HEK293 (cell line): Measurements from ENCODE around the gene TMEM120A.

Experiments
- CTCF ChIA-PET: fragments of 350-600 bp; formaldehyde crosslinking; extraction: SDS; loops from one replicate; lab custom pipeline; 2021; ENCODE audit warnings: antibody characterized with exemption; lab: Yijun Ruan, JAX
- POLR2A ChIA-PET: fragments of 300-600 bp; formaldehyde crosslinking; extraction: SDS; loops from one replicate; lab custom pipeline; 2020; ENCODE audit warnings: antibody characterized with exemption, inconsistent platforms; lab: Yijun Ruan, JAX
- H3K27ac ChIP-seq: fragments of 200-500 bp; sonication (Bioruptor generic); 2 replicates; pipeline ENCODE4 v1.5.1; 2014; ENCODE audit warnings: low read depth, low read length, control low read depth, inconsistent platforms; ENCODE audit errors: extremely low read depth
- H3K36me3 ChIP-seq, 2 experiments: fragments of 200-500 bp in 1 of 2; sonication (Bioruptor generic) in 1 of 2; 1 replicate in 1 of 2; 2 replicates in 1 of 2; pipeline ENCODE4 v1.5.1; 2014 to 2017; ENCODE audit warnings: inconsistent platforms in 2 of 2, low read length in 2 of 2; ENCODE audit not compliant: control insufficient read depth in 2 of 2, insufficient read depth in 1 of 2
- H3K4me1 ChIP-seq: fragments of 200-500 bp; sonication (Bioruptor generic); 2 replicates; pipeline ENCODE4 v1.5.1; 2014; ENCODE audit warnings: mild to moderate bottlenecking, low read length, inconsistent platforms; ENCODE audit not compliant: control insufficient read depth, insufficient read depth
- H3K4me3 ChIP-seq: 2 replicates; pipeline ENCODE4 v1.5.1; 2011; ENCODE audit warnings: low read depth, mild to moderate bottlenecking, control low read depth, low read length, moderate library complexity
- H3K9me3 ChIP-seq: fragments of 200-500 bp; sonication (Bioruptor generic); 2 replicates; pipeline ENCODE4 v1.5.1; 2014; ENCODE audit warnings: low read depth, low read length, inconsistent platforms; ENCODE audit not compliant: control insufficient read depth, insufficient read depth
- ATF2 ChIP-seq: fragments of 450-650 bp; formaldehyde crosslinking; IDR thresholded peaks from 2 replicates; pipeline ENCODE4 v1.5.1; 2016; ENCODE audit warnings: missing biosample characterization, missing genetic modification characterization, low read depth
- BCL6B ChIP-seq: fragments of 450-650 bp; formaldehyde crosslinking; IDR thresholded peaks from 2 replicates; pipeline ENCODE4 v1.5.1; 2017; ENCODE audit warnings: missing biosample characterization, missing genetic modification characterization
- GFI1B ChIP-seq: fragments of 450-650 bp; formaldehyde crosslinking; IDR thresholded peaks from 2 replicates; pipeline ENCODE4 v1.5.1; 2016; ENCODE audit warnings: missing biosample characterization, missing genetic modification characterization
- GLI2 ChIP-seq: fragments of 450-650 bp; formaldehyde crosslinking; IDR thresholded peaks from 2 replicates; pipeline ENCODE4; 2017; ENCODE audit warnings: missing biosample characterization, missing genetic modification characterization, low read depth, borderline replicate concordance
- KLF10 ChIP-seq: fragments of 450-650 bp; IDR thresholded peaks from 2 replicates; pipeline ENCODE4 v1.5.1; 2018; ENCODE audit warnings: missing biosample characterization, mild to moderate bottlenecking, missing genetic modification characterization
- REST ChIP-seq: fragments of 450-650 bp; formaldehyde crosslinking; IDR thresholded peaks from 2 replicates; pipeline ENCODE4 v1.5.1; 2016; ENCODE audit warnings: missing biosample characterization, missing genetic modification characterization
- ZBTB26 ChIP-seq: fragments of 450-650 bp; formaldehyde crosslinking; optimal IDR thresholded peaks from 2 replicates; pipeline ENCODE3; 2016; ENCODE audit warnings: missing biosample characterization, mild to moderate bottlenecking, missing genetic modification characterization
- ZFP41 ChIP-seq: fragments of 450-650 bp; formaldehyde crosslinking; IDR thresholded peaks from 2 replicates; pipeline ENCODE4 v1.5.1; 2016; ENCODE audit warnings: missing biosample characterization, missing genetic modification characterization, borderline replicate concordance
- ZNF121 ChIP-seq: fragments of 450-650 bp; formaldehyde crosslinking; IDR thresholded peaks from 2 replicates; pipeline ENCODE4 v1.5.1; 2016; ENCODE audit warnings: missing biosample characterization, missing genetic modification characterization
- ZNF138 ChIP-seq: fragments of 450-650 bp; formaldehyde crosslinking; IDR thresholded peaks from 2 replicates; pipeline ENCODE4 v1.5.1; 2016; ENCODE audit warnings: missing biosample characterization, missing genetic modification characterization, borderline replicate concordance
- ZNF16 ChIP-seq: fragments of 450-650 bp; formaldehyde crosslinking; IDR thresholded peaks from 2 replicates; pipeline ENCODE4 v1.5.1; 2016; ENCODE audit warnings: low read depth, missing biosample characterization, missing genetic modification characterization
- ZNF214 ChIP-seq: fragments of 450-650 bp; formaldehyde crosslinking; IDR thresholded peaks from 2 replicates; pipeline ENCODE4 v1.5.1; 2017; ENCODE audit warnings: missing biosample characterization, mild to moderate bottlenecking, missing genetic modification characterization, borderline replicate concordance
- ZNF26 ChIP-seq: fragments of 450-650 bp; formaldehyde crosslinking; IDR thresholded peaks from 2 replicates; pipeline ENCODE4 v1.5.1; 2016; ENCODE audit warnings: missing biosample characterization, missing genetic modification characterization
- ZNF324 ChIP-seq: fragments of 450-650 bp; formaldehyde crosslinking; IDR thresholded peaks from 2 replicates; pipeline ENCODE4 v1.5.1; 2016; ENCODE audit warnings: missing biosample characterization, missing genetic modification characterization
- ZNF350 ChIP-seq: fragments of 450-650 bp; formaldehyde crosslinking; IDR thresholded peaks from 2 replicates; pipeline ENCODE4 v1.5.0; 2017; ENCODE audit warnings: missing biosample characterization, mild to moderate bottlenecking, missing genetic modification characterization
- ZNF548 ChIP-seq: fragments of 450-650 bp; formaldehyde crosslinking; IDR thresholded peaks from 2 replicates; pipeline ENCODE4 v1.5.1; 2016; ENCODE audit warnings: missing biosample characterization, missing genetic modification characterization
- ZNF560 ChIP-seq: fragments of 450-650 bp; formaldehyde crosslinking; IDR thresholded peaks from 2 replicates; pipeline ENCODE4 v1.5.1; 2017; ENCODE audit warnings: missing biosample characterization, missing genetic modification characterization, borderline replicate concordance
- ZNF571 ChIP-seq: fragments of 450-650 bp; formaldehyde crosslinking; IDR thresholded peaks from 2 replicates; pipeline ENCODE4 v1.5.0; 2017; ENCODE audit warnings: missing biosample characterization, missing genetic modification characterization

TMEM120A gene

GRCh38 chr7:75955331-75955955 is 39.0 kb downstream of the TMEM120A start:
- H3K27ac ChIP-seq, result no peak overlapping the region
- no peaks in the 10 kb centered on the region for H3K9me3 ChIP-seq
- POLR2A ChIA-PET, result no interaction called here
- no peak for TF ChIP-seq ZNF350
- no peak for TF ChIP-seq ZNF324 (tag by site-specific recombination)
- TF ChIP-seq ZNF548 (tag by site-specific recombination), result no peak
- no peak for TF ChIP-seq ZNF16 (tag by site-specific recombination)
- no peak for TF ChIP-seq BCL6B (tag by site-specific recombination)
- TF ChIP-seq ATF2 (tag by site-specific recombination), result no peak
- TF ChIP-seq ZNF571 (tag by site-specific recombination), result no peak
- TF ChIP-seq GFI1B (tag by site-specific recombination), result no peak
- TF ChIP-seq ZBTB26 (tag by site-specific recombination), result no peak
- TF ChIP-seq ZNF560 (tag by site-specific recombination), result no peak
- no peak for TF ChIP-seq GLI2
- no peak for TF ChIP-seq ZFP41 (tag by site-specific recombination)
- no peak for TF ChIP-seq KLF10
- no peak for TF ChIP-seq ZNF138 (tag by site-specific recombination)
- no peak for TF ChIP-seq ZNF121
- peaks cover 13 to 23% of the 10 kb centered on the region in 2 experiments; a peak in 2 of 3 replicates for H3K36me3 ChIP-seq
- H3K4me3 ChIP-seq, result no peak overlapping the region
- H3K4me1 ChIP-seq, result no peaks in the 10 kb centered on the region
- CTCF ChIA-PET, result no interaction called here

- Histone ChIP-seq H3K4me3 (no peak overlapping the region), H3K4me1 (no peaks in the 10 kb centered on the region), H3K36me3 (peaks cover 8 to 23% of the 10 kb centered on the region in 2 experiments; a peak in 2 of 3 replicates), H3K9me3 (no peaks in the 10 kb centered on the region), H3K27ac (no peak overlapping the region)
- no peak for TF ChIP-seq REST (tag by site-specific recombination)
- no peak for TF ChIP-seq ZNF214 (tag by site-specific recombination)
- no peak for TF ChIP-seq ZNF26 (tag by site-specific recombination)
- ChIA-PET CTCF (no interaction called here), POLR2A (no interaction called here)
Measured at GRCh38 chr7:75953931-75954330, 40.5 kb downstream of the TMEM120A start.
